ENCODE results near the gene RNLS.
A peak's percentile ranks its signal among the peaks of the same experiment; 100 is the strongest.

The RNLS gene

DNA sequence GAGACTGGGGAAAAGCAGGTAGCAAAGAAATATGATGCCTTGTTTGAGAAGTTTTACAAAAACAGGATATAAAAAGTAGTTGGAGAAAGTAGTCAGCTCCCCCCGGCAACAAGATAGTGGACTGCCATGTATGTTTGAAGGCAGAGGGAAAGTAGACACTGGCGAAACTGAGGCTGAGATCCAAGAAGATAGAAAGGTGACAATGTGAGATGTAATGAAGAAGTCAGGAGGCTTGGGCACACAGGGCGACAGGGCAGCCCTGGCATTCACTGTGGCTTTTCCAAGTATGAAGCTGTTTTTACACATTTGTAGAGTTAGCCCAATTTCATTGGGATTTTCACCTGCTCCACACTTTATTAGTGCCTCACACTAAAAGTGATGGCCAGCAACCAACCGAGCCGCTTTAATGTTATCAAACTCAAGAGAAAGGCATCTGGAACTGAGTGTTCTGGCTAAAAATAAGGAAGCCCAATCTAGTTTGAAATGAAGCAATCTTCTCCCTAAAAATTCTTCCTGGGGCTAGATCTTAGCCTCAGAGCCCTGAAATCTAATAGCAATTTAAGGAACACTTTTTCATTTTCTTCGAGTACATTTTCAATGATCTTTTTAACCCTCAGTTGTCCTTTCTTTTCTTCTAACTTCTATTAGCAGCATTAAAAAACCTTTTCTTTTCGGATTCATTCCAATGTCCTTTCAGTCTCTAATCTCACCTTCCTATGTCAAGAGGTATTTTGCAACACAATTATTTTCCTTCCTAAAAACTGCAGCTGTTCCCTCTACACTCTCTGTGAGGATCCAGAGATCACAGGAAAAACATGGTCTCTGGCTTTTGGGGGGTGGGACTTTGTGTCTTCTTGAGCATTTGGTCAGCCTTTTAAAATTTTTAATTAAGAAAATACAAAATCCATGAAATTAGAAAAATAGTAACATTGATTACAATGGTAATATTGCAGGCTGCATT lies 108.0 kb downstream of the RNLS start:
- no peak for DNase-seq (ENCODE audit: low read depth)

- DNase-seq (ENCODE audit: low read depth), result no peak
Measured at GRCh38 chr10:88473989-88474883, 108.9 kb downstream of the RNLS start.

DNA sequence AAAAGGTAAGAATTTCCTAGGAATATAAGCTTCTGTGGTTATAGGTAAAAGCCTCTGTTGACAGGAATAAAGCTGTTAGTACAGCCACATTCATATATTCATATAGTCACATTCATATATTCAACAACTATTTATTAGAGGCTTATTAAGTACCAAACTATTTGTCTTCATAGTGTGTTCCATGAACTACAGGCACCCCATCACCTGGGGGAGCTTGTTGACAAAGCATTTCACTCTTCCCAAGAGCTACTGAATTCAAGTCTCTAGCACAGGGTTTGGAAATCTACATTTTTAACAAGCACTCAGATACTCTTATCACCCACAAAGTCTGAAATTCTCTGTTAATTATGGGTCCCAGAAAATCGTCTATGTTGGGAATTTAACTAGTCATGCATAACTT lies 110.6 kb downstream of the RNLS start:
- DNase-seq (ENCODE audit: low read depth), result no peak

DNA sequence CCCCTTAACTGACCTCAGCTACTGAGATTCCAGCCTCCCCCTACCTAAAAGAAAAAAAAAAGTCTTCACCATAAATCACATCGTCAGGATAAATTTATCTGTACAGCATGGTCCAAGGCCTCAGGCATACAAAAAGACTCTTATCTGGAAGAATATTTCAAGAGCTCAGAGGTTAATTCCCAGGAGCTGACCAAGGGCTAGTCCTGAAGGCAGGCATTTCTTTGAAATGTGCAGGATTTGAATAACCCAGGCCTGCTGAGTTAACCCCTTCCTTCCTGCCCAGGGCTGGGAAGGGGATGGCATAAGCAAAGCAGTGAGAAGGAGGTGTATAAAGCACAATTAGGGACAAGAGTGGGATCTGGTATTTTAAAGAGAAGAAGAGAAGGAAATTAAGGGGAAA lies 111.2 kb downstream of the RNLS start:
- DNase-seq (ENCODE audit: low read depth), result no peak

GRCh38 chr10:88467835-88468485 lies 115.2 kb downstream of the RNLS start:
- no peak for DNase-seq (ENCODE audit: low read depth)

- no peak for DNase-seq (ENCODE audit: low read depth)
Measured at GRCh38 chr10:88466786-88467185, 116.3 kb downstream of the RNLS start.

DNA sequence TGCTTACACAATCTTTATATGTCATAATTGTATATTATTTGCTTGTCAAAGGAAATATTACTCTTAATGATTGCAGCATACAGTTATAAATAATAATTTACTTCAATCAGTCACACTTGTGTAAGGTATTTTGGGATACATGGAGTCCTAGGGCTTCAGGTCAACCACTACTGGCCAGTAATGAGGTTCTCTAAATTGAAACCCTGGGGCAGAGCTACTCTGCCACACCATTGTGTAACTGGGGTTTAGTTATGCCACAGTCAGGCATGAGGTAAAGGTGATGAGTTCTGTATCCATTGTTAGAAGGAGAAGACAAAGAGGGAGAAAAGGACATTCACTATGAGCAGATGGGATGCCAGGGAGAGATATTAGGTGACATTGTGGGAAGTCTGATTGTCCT lies 117.4 kb downstream of the RNLS start:
- no peak for DNase-seq (ENCODE audit: low read depth)

- no peak for DNase-seq (ENCODE audit: low read depth)
Measured at GRCh38 chr10:88463811-88464210, 119.3 kb downstream of the RNLS start.

GRCh38 chr10:88461426-88461825 lies 121.7 kb downstream of the RNLS start:
- no peak for DNase-seq (ENCODE audit: low read depth)

GRCh38 chr10:88459530-88459929 lies 123.6 kb downstream of the RNLS start:
- DNase-seq (ENCODE audit: low read depth), result no peak

GRCh38 chr10:88458209-88458608 lies 124.9 kb downstream of the RNLS start:
- DNase-seq (ENCODE audit: low read depth), result no peak

DNA sequence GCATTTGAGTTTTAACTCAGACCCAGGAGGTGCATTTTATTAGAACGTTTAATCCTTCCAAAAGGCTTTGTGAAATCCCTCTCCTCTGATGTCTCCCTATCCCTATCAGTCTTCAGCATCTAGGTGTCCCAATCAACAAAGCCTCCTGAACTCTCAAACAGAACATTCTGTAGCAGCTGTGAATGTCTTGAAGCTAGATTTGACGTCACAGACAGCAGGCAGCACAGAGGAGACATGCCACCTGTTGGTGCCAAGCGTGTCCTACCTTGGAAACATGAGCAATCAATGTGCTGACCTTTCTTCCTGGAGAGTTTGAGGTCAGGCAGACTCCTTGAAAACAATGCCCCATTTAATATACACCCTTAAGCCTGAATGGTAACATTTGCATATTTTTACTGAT lies 125.5 kb downstream of the RNLS start:
- DNase-seq (ENCODE audit: low read depth), result no peak

DNA sequence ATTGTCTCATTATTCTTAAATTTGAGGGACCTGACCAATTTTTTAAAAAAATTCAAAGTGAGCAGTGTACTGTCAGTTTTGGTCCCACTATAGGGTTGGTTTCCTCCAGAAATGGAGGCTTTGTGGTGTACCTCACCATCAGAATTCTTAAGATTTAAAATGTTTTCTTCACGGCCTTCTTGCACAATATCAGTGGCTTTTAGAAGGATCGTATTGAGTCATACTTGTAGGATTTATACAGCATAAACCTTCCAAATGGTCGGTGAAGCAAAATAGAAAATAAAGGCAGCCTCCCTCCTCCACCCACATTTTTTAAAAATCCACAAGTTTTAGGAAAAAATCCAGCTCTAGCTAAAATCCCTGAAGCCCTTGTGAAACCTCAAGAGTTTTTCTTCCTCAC lies 126.4 kb downstream of the RNLS start:
- DNase-seq (ENCODE audit: low read depth), result peak; percentile 13

- DNase-seq (ENCODE audit: low read depth), result no peak
Measured at GRCh38 chr10:88455831-88456230, 127.3 kb downstream of the RNLS start.

- DNase-seq (ENCODE audit: low read depth), result no peak
Measured at GRCh38 chr10:88450201-88450600, 132.9 kb downstream of the RNLS start.

DNA sequence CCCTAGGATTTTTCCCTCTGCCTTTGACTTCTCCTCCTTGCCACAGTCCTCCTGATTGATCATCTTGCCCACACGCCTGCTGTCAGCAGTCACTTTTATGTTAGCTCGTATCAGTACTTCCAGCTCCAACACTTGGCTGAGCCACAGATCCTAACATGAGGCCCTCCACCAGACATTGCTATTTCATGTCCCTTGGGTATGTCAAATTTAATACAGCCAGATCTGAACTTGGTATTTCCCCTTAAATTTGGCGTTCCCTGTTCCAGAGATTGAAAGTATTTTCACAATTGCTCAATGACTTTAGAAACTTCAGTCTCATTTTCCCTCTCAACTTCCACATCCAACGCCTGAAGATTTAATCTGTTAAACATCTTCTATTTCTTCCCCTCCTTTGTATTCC lies 140.4 kb downstream of the RNLS start:
- no peak for DNase-seq (ENCODE audit: low read depth)

- DNase-seq (ENCODE audit: low read depth), result no peak
Measured at GRCh38 chr10:88440541-88440940, 142.6 kb downstream of the RNLS start.

DNA sequence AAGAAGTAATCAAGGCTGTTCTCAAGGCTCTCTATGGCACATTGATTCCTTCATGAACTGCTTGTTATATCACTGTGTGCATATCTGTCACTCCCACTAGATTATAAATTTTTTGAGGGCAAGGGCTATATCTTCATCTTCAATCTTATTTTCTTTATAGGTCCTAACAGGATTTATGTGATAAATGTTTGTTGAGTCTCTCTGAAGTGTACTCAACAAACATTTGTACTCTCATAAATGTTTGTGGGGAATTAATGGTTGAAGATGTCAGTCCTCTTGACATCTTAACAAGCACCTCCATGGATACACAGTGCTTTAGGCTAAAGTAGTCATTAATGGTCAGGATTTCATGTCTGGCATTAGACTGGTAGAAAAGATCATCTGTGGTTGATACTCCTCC lies 143.2 kb downstream of the RNLS start:
- DNase-seq (ENCODE audit: low read depth), result no peak

GRCh38 chr10:88437411-88437810 lies 145.7 kb downstream of the RNLS start:
- no peak for DNase-seq (ENCODE audit: low read depth)

- no peak for DNase-seq (ENCODE audit: low read depth)
Measured at GRCh38 chr10:88433565-88434186, 149.4 kb downstream of the RNLS start.

- DNase-seq (ENCODE audit: low read depth), result no peak
Measured at GRCh38 chr10:88431103-88431502, 152.0 kb downstream of the RNLS start.

DNA sequence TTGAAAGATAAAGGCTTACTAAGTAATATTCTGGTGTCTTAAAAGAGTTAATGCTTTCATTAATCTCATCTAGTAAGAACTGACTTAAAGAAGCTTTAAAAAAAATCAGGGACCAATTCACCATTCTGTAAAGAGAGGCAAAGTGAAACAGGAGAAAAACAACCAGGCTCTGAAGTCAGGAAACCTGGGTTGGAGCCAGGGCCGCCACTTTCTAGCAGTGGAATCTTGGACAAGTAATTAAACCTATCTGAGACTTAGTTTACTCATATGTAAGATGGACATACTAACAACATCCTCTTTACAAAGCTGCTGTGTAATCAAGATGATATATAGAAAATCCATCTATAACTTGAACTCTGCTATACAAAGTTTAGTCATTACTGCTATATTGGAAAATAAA lies 154.1 kb downstream of the RNLS start:
- DNase-seq (ENCODE audit: low read depth), result no peak
